Right atrium auricular region (tissue), 2 donors: ENCODE data around the gene PHKB. TPM values are rescaled to one million over a fixed set of nuclear protein-coding genes. Genes with fewer than 3 reads are reported as not detected.

Experiments used
- DNase-seq: peaks from one replicate; pipeline ENCODE4 v3.0.0-alpha.2; 2019; ENCODE audit warnings: low spot score
- H3K27ac ChIP-seq, 2 donors: fragments of 200-600 bp; sonication (generic); 1 replicate in 1 of 2; 2 replicates in 1 of 2; pipeline ENCODE4 v1.5.1; 2016 to 2019
- H3K27me3 ChIP-seq, 2 donors: fragments of 200-600 bp; sonication (generic); one replicate each; pipeline versions ENCODE4 v1.5.1 to v1.6.0; 2017 to 2019
- H3K36me3 ChIP-seq: fragments of 200-600 bp; sonication (generic); one replicate; pipeline ENCODE4 v1.5.1; 2016
- H3K4me1 ChIP-seq, 2 donors: fragments of 200-600 bp; sonication (generic); one replicate each; pipeline versions ENCODE4 v1.5.1 to v1.6.0; 2017 to 2019
- H3K4me3 ChIP-seq, 2 donors: fragments of 200-600 bp; sonication (generic); 1 replicate in 1 of 2; 2 replicates in 1 of 2; pipeline ENCODE4 v1.5.1; 2017 to 2019; ENCODE audit warnings: mild to moderate bottlenecking in 1 of 2, moderate library complexity in 1 of 2
- H3K9me3 ChIP-seq, 2 donors: fragments of 200-600 bp; sonication (generic); one replicate each; pipeline ENCODE4 v1.5.1; 2019
- total RNA-seq, 2 donors: library from RNA; depleted of rRNA; stranded (reverse); fragments of >200 nt; gene quantifications; one replicate each; pipeline ENCODE4 v1.1.0, GENCODE V29; 2016
- TF ChIP-seq, protein P1 (sequence below), 2 donors: fragments of 200-600 bp; sonication (generic); IDR thresholded peaks; one replicate each; pipeline ENCODE4 v1.5.1; 2019; ENCODE audit warnings: antibody characterized with exemption in 2 of 2

PHKB gene
- total RNA-seq, 2 donors from 2014 or later, result 43.4 to 43.7 TPM

DNA sequence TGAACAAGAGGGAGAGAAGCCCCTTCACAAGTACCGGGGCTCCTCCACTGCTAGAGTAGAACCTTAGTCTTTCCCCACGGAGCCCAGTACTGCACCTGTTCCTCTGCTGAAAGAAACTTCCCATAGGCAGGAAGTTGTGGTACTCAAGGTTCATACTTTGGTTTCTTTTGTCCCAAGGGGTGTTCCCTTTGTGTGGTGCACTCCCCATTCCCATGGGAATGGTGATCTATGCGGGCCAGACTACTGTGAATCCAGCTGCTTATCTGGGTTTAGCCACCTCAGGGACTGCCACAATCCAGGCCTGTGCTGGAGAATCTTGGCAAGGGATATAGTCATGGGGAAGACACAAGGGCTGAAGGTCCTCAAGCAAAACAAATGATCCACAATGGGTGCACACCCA, 110.6 kb downstream of the PHKB start:
- no peak for DNase-seq
- Histone ChIP-seq H3K27ac (no peak overlapping the region), H3K36me3 (no peaks in the 10 kb centered on the region), H3K4me3 (no peak overlapping the region), H3K9me3 (no peaks in the 10 kb centered on the region), H3K4me1 (peaks cover 0 to 5% of the 10 kb centered on the region in 2 donors), H3K27me3 (no peaks in the 10 kb centered on the region)
- TF ChIP-seq, protein P1, sequence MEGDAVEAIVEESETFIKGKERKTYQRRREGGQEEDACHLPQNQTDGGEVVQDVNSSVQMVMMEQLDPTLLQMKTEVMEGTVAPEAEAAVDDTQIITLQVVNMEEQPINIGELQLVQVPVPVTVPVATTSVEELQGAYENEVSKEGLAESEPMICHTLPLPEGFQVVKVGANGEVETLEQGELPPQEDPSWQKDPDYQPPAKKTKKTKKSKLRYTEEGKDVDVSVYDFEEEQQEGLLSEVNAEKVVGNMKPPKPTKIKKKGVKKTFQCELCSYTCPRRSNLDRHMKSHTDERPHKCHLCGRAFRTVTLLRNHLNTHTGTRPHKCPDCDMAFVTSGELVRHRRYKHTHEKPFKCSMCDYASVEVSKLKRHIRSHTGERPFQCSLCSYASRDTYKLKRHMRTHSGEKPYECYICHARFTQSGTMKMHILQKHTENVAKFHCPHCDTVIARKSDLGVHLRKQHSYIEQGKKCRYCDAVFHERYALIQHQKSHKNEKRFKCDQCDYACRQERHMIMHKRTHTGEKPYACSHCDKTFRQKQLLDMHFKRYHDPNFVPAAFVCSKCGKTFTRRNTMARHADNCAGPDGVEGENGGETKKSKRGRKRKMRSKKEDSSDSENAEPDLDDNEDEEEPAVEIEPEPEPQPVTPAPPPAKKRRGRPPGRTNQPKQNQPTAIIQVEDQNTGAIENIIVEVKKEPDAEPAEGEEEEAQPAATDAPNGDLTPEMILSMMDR (IDR thresholded peaks at IDR 0.05), result no peak

DNA sequence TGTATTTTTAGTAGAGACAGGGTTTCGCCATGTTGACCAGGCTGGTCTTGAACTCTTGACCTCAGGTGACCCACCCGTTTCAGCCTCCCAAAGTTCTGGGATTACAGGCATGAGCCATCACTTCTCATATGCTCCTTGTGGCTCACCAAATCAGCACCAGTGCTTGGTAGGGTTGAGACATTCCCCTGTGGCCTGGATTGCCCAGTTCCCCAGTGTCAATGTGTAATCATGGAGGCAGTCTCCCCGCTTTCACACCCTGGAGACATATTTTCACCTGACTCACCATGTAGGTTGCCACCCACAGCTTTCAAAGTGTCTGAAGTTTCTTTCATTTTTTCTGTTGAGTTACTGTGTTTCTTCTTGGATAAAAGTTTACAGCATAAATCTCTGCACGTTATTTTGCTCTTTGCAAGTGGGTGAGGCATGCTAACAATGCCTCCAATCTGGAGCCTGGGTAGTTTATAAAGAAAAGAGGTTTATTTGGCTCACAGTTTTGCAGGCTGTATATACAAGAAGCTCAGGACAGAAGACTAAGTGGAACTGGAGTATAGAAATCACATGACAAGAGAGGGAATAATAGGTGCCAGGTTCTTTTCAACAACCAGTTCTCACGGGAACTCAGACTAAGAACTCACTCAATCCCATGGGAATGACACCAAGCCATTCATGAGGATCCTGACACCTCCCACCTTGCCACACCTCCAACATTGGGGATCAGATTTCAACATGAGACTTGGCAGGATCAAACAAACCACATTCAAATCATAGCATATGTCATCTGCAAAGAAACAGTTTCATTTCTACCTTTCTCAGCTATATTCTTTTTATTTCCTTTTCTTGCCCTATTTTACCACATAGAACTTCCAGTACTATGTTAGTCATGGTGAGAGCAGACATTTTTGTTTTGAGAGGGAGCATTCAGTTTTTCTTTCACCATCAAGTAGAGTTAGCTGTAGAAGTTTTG, 113.2 kb downstream of the PHKB start:
- no peak overlapping the region for H3K4me3 ChIP-seq
- no peaks in the 10 kb centered on the region for H3K27me3 ChIP-seq
- TF ChIP-seq, protein P1 (IDR thresholded peaks at IDR 0.05), result no peak
- peaks cover 0 to 5% of the 10 kb centered on the region in 2 donors for H3K4me1 ChIP-seq
- no peak overlapping the region for H3K27ac ChIP-seq
- no peaks in the 10 kb centered on the region for H3K36me3 ChIP-seq
- no peaks in the 10 kb centered on the region for H3K9me3 ChIP-seq
- no peak for DNase-seq

DNA sequence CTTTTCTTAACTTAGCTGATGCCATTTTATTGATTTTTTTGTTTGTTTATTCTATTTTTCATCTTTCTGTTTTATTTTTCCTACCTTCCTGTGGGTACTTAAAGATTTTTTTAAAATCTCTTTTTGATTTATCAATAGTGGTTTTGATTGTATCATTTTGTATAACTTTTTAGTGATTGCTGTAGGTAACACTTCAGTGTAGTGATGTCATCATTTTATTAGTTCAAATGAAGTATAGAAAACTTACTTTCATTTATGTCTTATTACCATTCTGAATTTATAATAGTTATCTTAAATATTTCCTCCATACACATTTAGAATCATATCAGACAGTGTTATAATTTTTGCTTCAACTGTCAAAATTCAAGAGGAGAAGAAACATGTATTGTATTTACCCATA, 115.9 kb downstream of the PHKB start:
- DNase-seq, result no peak
- peaks cover 0 to 5% of the 10 kb centered on the region in 2 donors for H3K4me1 ChIP-seq
- no peaks in the 10 kb centered on the region for H3K27me3 ChIP-seq
- TF ChIP-seq, protein P1 (IDR thresholded peaks at IDR 0.05), result no peak
- H3K9me3 ChIP-seq, result no peaks in the 10 kb centered on the region
- H3K36me3 ChIP-seq, result no peaks in the 10 kb centered on the region
- H3K4me3 ChIP-seq, result no peak overlapping the region
- no peak overlapping the region for H3K27ac ChIP-seq

DNA sequence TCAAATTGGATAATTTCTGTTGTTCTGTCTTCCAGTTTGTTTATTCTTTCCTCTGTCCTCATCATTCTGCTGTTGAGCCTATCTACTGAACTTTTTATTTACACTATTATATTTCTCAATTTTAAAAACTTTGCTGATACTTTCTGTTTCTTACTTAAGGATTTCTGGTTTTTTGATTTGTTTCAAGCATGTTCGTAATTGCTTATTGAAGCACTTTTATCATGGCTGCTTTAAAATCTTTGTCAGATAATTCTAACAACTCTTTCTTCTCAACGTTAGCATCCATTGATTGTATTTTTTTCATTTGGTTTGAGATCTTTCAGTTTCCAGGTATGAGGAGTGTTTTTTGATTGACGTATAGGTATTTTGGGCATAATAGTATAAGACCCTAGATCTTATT, 116.9 kb downstream of the PHKB start:
- H3K27me3 ChIP-seq, result no peaks in the 10 kb centered on the region
- H3K4me1 ChIP-seq, result peaks cover 0 to 5% of the 10 kb centered on the region in 2 donors
- H3K36me3 ChIP-seq, result no peaks in the 10 kb centered on the region
- no peak overlapping the region for H3K27ac ChIP-seq
- TF ChIP-seq, protein P1 (IDR thresholded peaks at IDR 0.05), result no peak
- H3K4me3 ChIP-seq, result no peak overlapping the region
- no peaks in the 10 kb centered on the region for H3K9me3 ChIP-seq
- DNase-seq, result no peak

DNA sequence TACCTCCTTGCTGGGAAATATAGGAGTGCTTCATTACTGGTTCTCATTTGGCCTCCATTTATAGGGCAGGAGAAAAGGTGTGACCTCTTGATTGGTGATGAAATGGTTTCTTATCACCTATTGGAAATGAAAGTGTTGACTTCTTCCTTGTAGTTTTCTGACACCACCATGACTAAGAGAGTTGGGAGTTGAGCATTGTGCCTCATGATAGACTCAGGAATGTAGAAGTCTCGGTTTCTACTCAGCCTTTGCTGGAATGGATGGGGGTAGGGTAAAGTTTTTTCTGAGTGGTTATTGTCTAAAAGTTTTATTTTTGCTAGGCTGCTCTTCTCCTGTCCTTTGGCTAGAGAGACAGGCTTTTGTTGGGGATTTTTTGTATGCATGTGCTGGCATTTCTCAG, 117.4 kb downstream of the PHKB start:
- Histone ChIP-seq H3K36me3 (no peaks in the 10 kb centered on the region), H3K9me3 (no peaks in the 10 kb centered on the region), H3K27ac (no peak overlapping the region), H3K27me3 (no peaks in the 10 kb centered on the region), H3K4me1 (peaks cover 0 to 5% of the 10 kb centered on the region in 2 donors), H3K4me3 (no peak overlapping the region)
- TF ChIP-seq, protein P1 (IDR thresholded peaks at IDR 0.05), result no peak
- DNase-seq, result no peak
